HG02759 (cell line): ENCODE measurements around the gene PPP1R18.
A peak's percentile ranks its signal among the peaks of the same experiment; 100 is the strongest.

ENCODE experiments used
- ATAC-seq: cut with Tn5 transposase; IDR thresholded peaks from one replicate; pipeline ENCODE4 v1.9.1; 2021; ENCODE audit warnings: mild to moderate bottlenecking, moderate library complexity; ENCODE audit not compliant: unreplicated experiment

Gene PPP1R18

GRCh38 chr6:30689022-30689865 is 2.8 kb upstream of the PPP1R18 start:
- no peak for ATAC-seq

GRCh38 chr6:30688569-30688968 is 2.1 kb upstream of the PPP1R18 start:
- no peak for ATAC-seq

- no peak for ATAC-seq
These were observed 1.4 kb upstream of the PPP1R18 start for GRCh38 chr6:30687659-30688431.

- peak; percentile 51 for ATAC-seq
These were observed 638 bp upstream of the PPP1R18 start for GRCh38 chr6:30686908-30687658.

- ATAC-seq = no peak
These were observed 1.1 kb downstream of the PPP1R18 start for GRCh38 chr6:30685157-30686008.

- ATAC-seq = no peak
These were observed 1.9 kb downstream of the PPP1R18 start for GRCh38 chr6:30684386-30685156.

- ATAC-seq = no peak
These were observed 2.5 kb downstream of the PPP1R18 start for GRCh38 chr6:30683980-30684338.

GRCh38 chr6:30683183-30683979 is 3.1 kb downstream of the PPP1R18 start:
- ATAC-seq = no peak

GRCh38 chr6:30682143-30683117 is 4.0 kb downstream of the PPP1R18 start:
- ATAC-seq = peak; percentile 43

- no peak for ATAC-seq
These were observed 4.7 kb downstream of the PPP1R18 start for GRCh38 chr6:30681766-30682142.

GRCh38 chr6:30679765-30680535 is 6.5 kb downstream of the PPP1R18 start:
- no peak for ATAC-seq

- peak; percentile 47 for ATAC-seq
These were observed 7.3 kb downstream of the PPP1R18 start for GRCh38 chr6:30678964-30679726.

- no peak for ATAC-seq
These were observed 9.7 kb downstream of the PPP1R18 start for GRCh38 chr6:30676660-30677285.

- peak; percentile 78 for ATAC-seq
These were observed 13.8 kb downstream of the PPP1R18 start, which contains the start of gene DHX16 for GRCh38 chr6:30672445-30673253. Gene DHX16, minus strand, starts transcription at chr6:30673006. Its CDS starts 165 bp downstream, at chr6:30672841.
